LNCaP clone FGC (cell line): Measurements from ENCODE around the gene XPR1.
"Not testable (repeated sequence)": the region's sequence is repeated elsewhere in the genome, so short reads cannot be mapped to it uniquely, and the experiment has no call there.

Experiments used
- DNase-seq: peaks from one replicate; pipeline ENCODE4 v3.0.0-alpha.2; 2011; ENCODE audit warnings: low read depth
- H3K4me3 ChIP-seq: 2 replicates; pipeline ENCODE4 v1.5.1; 2011; ENCODE audit warnings: mild to moderate bottlenecking, low read depth, low read length, control low read depth
- TF ChIP-seq, protein P1 (sequence below): IDR thresholded peaks from 2 replicates; pipeline ENCODE4 v1.5.1; 2012; ENCODE audit warnings: mild to moderate bottlenecking; ENCODE audit not compliant: control insufficient read depth, insufficient read depth; ENCODE audit errors: extremely low read depth

XPR1 gene

GRCh38 chr1:180787628-180788307, 155.9 kb downstream of the XPR1 start:
- no peak for DNase-seq
- TF ChIP-seq, protein P1, sequence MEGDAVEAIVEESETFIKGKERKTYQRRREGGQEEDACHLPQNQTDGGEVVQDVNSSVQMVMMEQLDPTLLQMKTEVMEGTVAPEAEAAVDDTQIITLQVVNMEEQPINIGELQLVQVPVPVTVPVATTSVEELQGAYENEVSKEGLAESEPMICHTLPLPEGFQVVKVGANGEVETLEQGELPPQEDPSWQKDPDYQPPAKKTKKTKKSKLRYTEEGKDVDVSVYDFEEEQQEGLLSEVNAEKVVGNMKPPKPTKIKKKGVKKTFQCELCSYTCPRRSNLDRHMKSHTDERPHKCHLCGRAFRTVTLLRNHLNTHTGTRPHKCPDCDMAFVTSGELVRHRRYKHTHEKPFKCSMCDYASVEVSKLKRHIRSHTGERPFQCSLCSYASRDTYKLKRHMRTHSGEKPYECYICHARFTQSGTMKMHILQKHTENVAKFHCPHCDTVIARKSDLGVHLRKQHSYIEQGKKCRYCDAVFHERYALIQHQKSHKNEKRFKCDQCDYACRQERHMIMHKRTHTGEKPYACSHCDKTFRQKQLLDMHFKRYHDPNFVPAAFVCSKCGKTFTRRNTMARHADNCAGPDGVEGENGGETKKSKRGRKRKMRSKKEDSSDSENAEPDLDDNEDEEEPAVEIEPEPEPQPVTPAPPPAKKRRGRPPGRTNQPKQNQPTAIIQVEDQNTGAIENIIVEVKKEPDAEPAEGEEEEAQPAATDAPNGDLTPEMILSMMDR: no peak
- H3K4me3 ChIP-seq: no peak overlapping the region

DNA sequence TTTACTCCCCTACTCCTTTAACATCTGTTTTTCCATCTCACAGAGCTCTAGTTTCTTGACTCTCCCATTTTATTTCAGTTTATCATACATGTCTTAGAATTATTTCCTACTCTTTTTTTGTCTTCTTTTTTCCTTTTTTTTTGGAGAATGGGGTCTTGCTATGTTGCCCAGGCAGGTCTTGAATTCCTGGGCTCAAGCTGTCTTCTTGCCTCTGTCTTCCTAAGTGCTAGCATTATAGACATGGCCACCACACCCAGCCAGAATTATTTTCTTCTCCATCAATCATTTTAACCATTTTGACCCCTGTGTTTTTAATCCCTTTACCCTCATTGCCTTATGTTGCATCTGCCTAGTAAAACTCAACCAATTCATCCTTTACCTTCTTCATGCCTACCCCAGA, 157.6 kb downstream of the XPR1 start:
- no peak for DNase-seq
- TF ChIP-seq, protein P1: no peak
- H3K4me3 ChIP-seq: no peak overlapping the region

DNA sequence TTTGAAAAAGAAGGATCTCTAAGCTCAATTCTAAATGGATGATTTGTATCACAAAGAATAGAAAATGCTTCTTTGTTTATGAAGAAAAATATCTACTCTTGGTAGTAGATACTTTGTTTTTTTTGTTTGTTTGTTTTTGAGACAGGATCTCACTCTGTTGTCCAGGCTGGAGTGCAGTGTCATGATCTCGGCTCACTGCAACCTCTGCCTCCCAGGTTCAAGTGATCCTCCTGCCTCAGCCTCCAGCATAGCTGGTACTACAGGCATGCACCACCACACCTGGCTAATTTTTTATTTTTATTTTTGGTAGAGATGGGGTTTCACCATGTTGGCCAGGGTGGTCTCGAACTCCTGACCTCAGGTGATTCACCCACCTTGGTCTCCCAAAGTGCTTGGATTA, 159.3 kb downstream of the XPR1 start:
- not testable (repeated sequence) for H3K4me3 ChIP-seq, DNase-seq

DNA sequence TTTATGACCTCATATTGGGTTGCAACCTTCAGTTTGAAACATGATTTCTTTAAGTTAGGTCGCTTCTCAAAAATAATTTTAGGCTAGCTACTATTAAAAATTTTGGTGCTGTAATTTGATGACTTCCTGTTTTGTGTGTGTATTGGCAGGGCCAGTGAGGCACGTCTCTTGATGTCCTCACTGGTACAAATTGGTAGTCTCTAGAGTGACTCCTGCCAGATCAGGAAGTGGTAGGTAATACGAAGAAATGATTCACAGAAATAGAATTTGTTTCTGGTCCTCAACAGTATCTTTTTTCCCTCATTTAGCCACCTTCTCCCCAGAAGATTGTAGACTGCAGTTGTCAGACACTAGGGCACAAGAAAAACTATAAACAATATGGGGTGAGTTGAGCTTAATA, 160.0 kb downstream of the XPR1 start:
- DNase-seq: no peak
- TF ChIP-seq, protein P1: no peak
- no peak overlapping the region for H3K4me3 ChIP-seq

DNA sequence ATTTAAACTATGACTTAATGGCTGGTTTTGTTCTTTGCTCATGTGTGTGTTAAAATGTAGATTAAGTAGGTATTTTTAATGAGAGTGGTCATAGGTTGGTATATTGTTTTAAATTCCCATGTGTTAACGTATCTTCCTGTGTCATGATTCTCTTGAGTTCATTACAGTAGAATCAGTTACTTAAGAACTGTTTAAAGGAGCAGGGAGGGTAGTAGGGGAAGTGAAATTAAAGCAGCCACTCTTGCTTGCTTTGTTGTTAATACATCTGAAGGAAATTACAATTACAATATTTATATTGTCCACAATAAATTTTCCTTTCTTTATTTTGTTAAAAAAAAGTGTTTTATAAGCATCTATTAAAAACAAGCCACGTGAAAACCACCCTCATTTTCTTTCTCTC, 161.6 kb downstream of the XPR1 start:
- no peak for DNase-seq

GRCh38 chr1:180796897-180797640, 165.2 kb downstream of the XPR1 start:
- TF ChIP-seq, protein P1: no peak
- no peak for DNase-seq
- no peak overlapping the region for H3K4me3 ChIP-seq

More for the DNA sequence above, 161.6 kb downstream of the XPR1 start:
- H3K4me3 ChIP-seq: peak overlapping the region; percentile 6; the same call in 1 of the 2 replicates
- TF ChIP-seq, protein P1: no peak

DNA sequence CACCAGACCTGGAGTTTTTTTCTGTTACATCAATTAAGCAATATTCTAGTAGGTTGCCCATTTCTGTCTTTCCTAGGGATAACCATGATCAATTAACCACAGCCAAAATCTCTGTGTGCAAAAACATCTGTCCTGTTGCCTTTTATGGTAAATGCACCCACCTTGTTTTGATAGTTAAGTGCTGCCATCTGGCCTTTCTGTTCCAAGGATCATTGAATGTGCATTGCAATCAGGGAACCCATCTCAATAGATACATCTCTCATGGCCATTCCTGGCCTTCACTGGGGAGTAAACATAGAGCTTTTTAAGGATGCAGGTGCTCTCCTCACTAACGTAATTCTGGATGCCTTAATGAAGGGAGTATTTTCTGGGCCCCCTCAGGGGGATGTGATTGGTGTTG, 169.1 kb downstream of the XPR1 start:
- H3K4me3 ChIP-seq: no peak overlapping the region
- TF ChIP-seq, protein P1: no peak
- no peak for DNase-seq
